Measurements from ENCODE around the gene PAFAH1B2. TPM values are rescaled to one million over a fixed set of nuclear protein-coding genes. Genes with fewer than 3 reads are reported as not detected.
"Not testable (repeated sequence)": the region's sequence is repeated elsewhere in the genome, so short reads cannot be mapped to it uniquely, and the experiment has no call there.

PAFAH1B2 gene
- total RNA-seq, 1 donor from 2014 or later = 78.7 TPM

GRCh38 chr11:117203069-117203407, 59.0 kb downstream of the PAFAH1B2 start:
- ATAC-seq (ENCODE audit: low read depth) (no peak), DNase-seq (no peak)
- H3K36me3 Mint-ChIP-seq (ENCODE audit: low read depth) = peaks cover 45% of the 10 kb centered on the region
- H3K27ac Mint-ChIP-seq = peak overlapping the region; percentile 30
- no peak overlapping the region for H3K4me3 Mint-ChIP-seq
- ChIA-PET POLR2A (interaction anchor here (0.6 to 1.0 kb wide), 3 partner anchors 17 to 311 kb away, joined by 3 to 4 read pairs (median 3); no protein-coding TSS in a partner anchor), CTCF (interaction anchor here (0.7 to 1.7 kb wide), 3 partner anchors 14 to 24 kb away, joined by 3 to 5 read pairs (median 4); no protein-coding TSS in a partner anchor)
- intact Hi-C loops (cut with micrococcal nuclease) = loop anchor here (2.0 kb wide), 1 partner anchor 14 kb away; no protein-coding TSS in a partner anchor
- H3K27me3 Mint-ChIP-seq = no peaks in the 10 kb centered on the region
- H3K9me3 Mint-ChIP-seq = no peaks in the 10 kb centered on the region
- peaks cover 22% of the 10 kb centered on the region for H3K4me1 Mint-ChIP-seq
- TF ChIP-seq CTCF (IDR thresholded peaks at IDR 0.05) = no peak

- no peak overlapping the region for H3K27ac Mint-ChIP-seq
- ATAC-seq (ENCODE audit: low read depth) (no peak), DNase-seq (no peak)
- ChIA-PET CTCF (interaction anchor here (1.7 kb wide), 1 partner anchor 24 kb away, joined by 5 read pairs; no protein-coding TSS in a partner anchor), POLR2A (interaction anchor here (0.9 to 1.0 kb wide), 2 partner anchors 19 to 25 kb away, joined by 3 to 8 read pairs; no protein-coding TSS in a partner anchor)
- peaks cover 44% of the 10 kb centered on the region for H3K36me3 Mint-ChIP-seq (ENCODE audit: low read depth)
- H3K9me3 Mint-ChIP-seq = no peaks in the 10 kb centered on the region
- intact Hi-C loops (cut with micrococcal nuclease) = loop anchor here (5.0 kb wide), 1 partner anchor 72 kb away; no protein-coding TSS in a partner anchor
- H3K27me3 Mint-ChIP-seq = no peaks in the 10 kb centered on the region
- no peak for TF ChIP-seq CTCF (IDR thresholded peaks at IDR 0.05)
- H3K4me3 Mint-ChIP-seq = no peak overlapping the region
- peaks cover 16% of the 10 kb centered on the region for H3K4me1 Mint-ChIP-seq
Observed at GRCh38 chr11:117204283-117205080, 60.4 kb downstream of the PAFAH1B2 start.

GRCh38 chr11:117205211-117205818, 61.2 kb downstream of the PAFAH1B2 start:
- no peak for ATAC-seq (ENCODE audit: low read depth)
- Mint-ChIP-seq H3K27me3 (no peaks in the 10 kb centered on the region), H3K9me3 (no peaks in the 10 kb centered on the region), H3K4me3 (no peak overlapping the region), H3K27ac (peak overlapping the region; percentile 2), H3K36me3 (ENCODE audit: low read depth) (peaks cover 48% of the 10 kb centered on the region), H3K4me1 (peaks cover 16% of the 10 kb centered on the region)
- TF ChIP-seq CTCF (IDR thresholded peaks at IDR 0.05) = no peak
- no peak for DNase-seq
- CTCF ChIA-PET = no interaction called here
- POLR2A ChIA-PET = interaction anchor here (0.7 to 1.0 kb wide), 3 partner anchors 13 to 26 kb away, joined by 3 to 8 read pairs (median 3); no protein-coding TSS in a partner anchor
- intact Hi-C loops (cut with micrococcal nuclease) = loop anchor here (5.0 kb wide), 1 partner anchor 73 kb away; no protein-coding TSS in a partner anchor

- H3K4me1 Mint-ChIP-seq; H3K4me3 Mint-ChIP-seq; CTCF ChIA-PET; H3K27ac Mint-ChIP-seq; ATAC-seq (ENCODE audit: low read depth); H3K27me3 Mint-ChIP-seq; DNase-seq; H3K9me3 Mint-ChIP-seq: not testable (repeated sequence)
- POLR2A ChIA-PET = interaction anchor here (0.7 kb wide), 1 partner anchor 12 kb away, joined by 3 read pairs; no protein-coding TSS in a partner anchor
- intact Hi-C loops (cut with micrococcal nuclease) = loop anchor here (5.0 kb wide), 1 partner anchor 74 kb away; no protein-coding TSS in a partner anchor
- peaks cover 54% of the 10 kb centered on the region for H3K36me3 Mint-ChIP-seq (ENCODE audit: low read depth)
Observed at GRCh38 chr11:117206111-117206510, 62.0 kb downstream of the PAFAH1B2 start.

GRCh38 chr11:117206859-117207258, 62.8 kb downstream of the PAFAH1B2 start:
- H3K9me3 Mint-ChIP-seq; ATAC-seq (ENCODE audit: low read depth); H3K27ac Mint-ChIP-seq; DNase-seq; H3K4me1 Mint-ChIP-seq; H3K27me3 Mint-ChIP-seq; CTCF ChIA-PET; POLR2A ChIA-PET; H3K4me3 Mint-ChIP-seq: not testable (repeated sequence)
- H3K36me3 Mint-ChIP-seq (ENCODE audit: low read depth) = peaks cover 62% of the 10 kb centered on the region
- intact Hi-C loops (cut with micrococcal nuclease) = loop anchor here (5.0 kb wide), 1 partner anchor 75 kb away; no protein-coding TSS in a partner anchor

GRCh38 chr11:117207481-117207880, 63.4 kb downstream of the PAFAH1B2 start:
- H3K4me1 Mint-ChIP-seq; CTCF ChIA-PET; ATAC-seq (ENCODE audit: low read depth); H3K27ac Mint-ChIP-seq; H3K27me3 Mint-ChIP-seq; DNase-seq; H3K9me3 Mint-ChIP-seq; H3K4me3 Mint-ChIP-seq; POLR2A ChIA-PET: not testable (repeated sequence)
- H3K36me3 Mint-ChIP-seq (ENCODE audit: low read depth) = peaks cover 65% of the 10 kb centered on the region
- intact Hi-C loops (cut with micrococcal nuclease) = loop anchor here (5.0 kb wide), 1 partner anchor 75 kb away; no protein-coding TSS in a partner anchor

- H3K4me3 Mint-ChIP-seq; DNase-seq; H3K4me1 Mint-ChIP-seq; H3K27me3 Mint-ChIP-seq; CTCF ChIA-PET; ATAC-seq (ENCODE audit: low read depth); POLR2A ChIA-PET; H3K27ac Mint-ChIP-seq; H3K9me3 Mint-ChIP-seq: not testable (repeated sequence)
- intact Hi-C loops (cut with micrococcal nuclease) = loop anchor here (5.0 kb wide), 1 partner anchor 76 kb away; no protein-coding TSS in a partner anchor
- peaks cover 65% of the 10 kb centered on the region for H3K36me3 Mint-ChIP-seq (ENCODE audit: low read depth)
Observed at GRCh38 chr11:117208710-117209109, 64.6 kb downstream of the PAFAH1B2 start.

GRCh38 chr11:117209351-117210125, 65.5 kb downstream of the PAFAH1B2 start:
- not testable (repeated sequence) for H3K4me3 Mint-ChIP-seq; DNase-seq; H3K27me3 Mint-ChIP-seq; H3K9me3 Mint-ChIP-seq; ATAC-seq (ENCODE audit: low read depth); H3K4me1 Mint-ChIP-seq
- Mint-ChIP-seq H3K36me3 (ENCODE audit: low read depth) (peaks cover 65% of the 10 kb centered on the region), H3K27ac (peak overlapping the region; percentile 27)
- ChIA-PET POLR2A (interaction anchor here (1.3 kb wide), 1 partner anchor 30 kb away, joined by 3 read pairs; no protein-coding TSS in a partner anchor), CTCF (interaction anchor here (1.1 to 1.8 kb wide), 2 partner anchors 17 to 29 kb away, joined by 3 to 5 read pairs; no protein-coding TSS in a partner anchor)
- intact Hi-C loops (cut with micrococcal nuclease) = loop anchor here (5.0 kb wide), 1 partner anchor 77 kb away; no protein-coding TSS in a partner anchor

Measured in activated B cell treated with CpG ODN at 0.5 μM for 24 hours (primary cell).